Activated CD4-positive, alpha-beta T cell treated with anti-CD3 and anti-CD28 coated beads, Interleukin-2, amount 50 U/mL, for 4 hours (primary cell): ENCODE data around the gene TEX13A.
"Not testable (repeated sequence)": the region's sequence is repeated elsewhere in the genome, so short reads cannot be mapped to it uniquely, and the experiment has no call there.

Experiments
- DNase-seq, 2 experiments: peaks; one replicate each; pipeline ENCODE4 v3.0.0-alpha.2; 2020

TEX13A gene, protein sequence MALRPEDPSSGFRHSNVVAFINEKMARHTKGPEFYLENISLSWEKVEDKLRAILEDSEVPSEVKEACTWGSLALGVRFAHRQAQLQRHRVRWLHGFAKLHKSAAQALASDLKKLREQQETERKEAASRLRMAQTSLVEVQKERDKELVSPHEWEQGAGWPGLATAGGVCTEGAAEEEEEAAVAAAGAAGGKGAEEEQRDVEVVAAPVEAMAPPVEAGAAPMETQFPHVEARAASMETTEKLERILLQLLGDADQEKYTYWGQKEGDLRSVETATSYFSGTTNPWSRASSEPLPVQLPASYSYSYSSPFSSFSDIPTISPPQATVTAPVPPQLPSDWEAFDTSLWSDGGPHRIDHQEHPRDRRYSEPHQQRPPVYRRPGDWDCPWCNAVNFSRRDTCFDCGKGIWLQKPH

DNA sequence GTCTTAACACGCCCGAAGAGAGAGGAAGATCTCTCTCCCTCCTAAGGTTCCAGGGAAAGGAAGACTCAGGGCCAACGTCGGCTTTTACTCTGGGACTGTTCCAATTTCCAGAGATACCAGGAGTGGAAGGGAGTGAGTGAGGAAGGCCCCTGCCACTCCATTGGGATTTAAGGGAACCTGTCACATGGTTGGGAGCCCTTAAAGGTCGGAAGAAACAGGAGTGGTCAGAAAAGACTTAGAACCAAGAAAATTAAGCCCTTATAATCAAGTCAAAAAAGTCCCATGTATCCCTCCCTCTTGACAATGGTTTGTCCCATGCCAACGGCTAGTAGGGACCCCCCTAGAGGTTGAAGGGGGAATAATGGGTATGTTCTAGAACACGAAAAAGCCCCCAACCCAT lies at the start of gene TEX13A:
Gene TEX13A (minus strand): TSS at position 59 of the 400 bp plus-strand sequence. CDS start 297 bp downstream, outside the sequence.
- no peak for DNase-seq

GRCh38 chrX:105269386-105269785 lies 48.9 kb upstream of the TEX13A start:
- DNase-seq = no peak

- no peak for DNase-seq
Measured at GRCh38 chrX:105267167-105267566, 46.7 kb upstream of the TEX13A start.

- DNase-seq = no peak
Measured at GRCh38 chrX:105266456-105266855, 46.0 kb upstream of the TEX13A start.

DNA sequence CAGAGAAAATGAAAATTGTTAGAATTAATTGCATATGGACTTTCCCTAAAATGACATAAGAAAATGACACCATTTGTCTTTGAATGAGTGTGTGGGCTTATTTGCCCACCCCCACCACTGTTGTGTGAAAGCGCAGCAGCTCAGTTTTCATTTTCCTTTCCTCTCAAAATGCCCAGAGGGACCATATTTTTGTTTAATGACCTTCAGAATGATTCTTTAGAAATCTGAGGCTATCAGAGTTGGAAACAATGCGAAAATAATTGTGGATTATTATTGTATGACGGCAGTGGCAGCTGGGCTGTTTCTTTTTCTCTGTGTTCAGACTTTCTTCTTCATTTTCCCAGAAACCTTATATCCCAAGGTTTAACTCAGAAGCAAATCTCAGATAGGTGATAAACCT lies 44.6 kb upstream of the TEX13A start:
- no peak for DNase-seq

DNA sequence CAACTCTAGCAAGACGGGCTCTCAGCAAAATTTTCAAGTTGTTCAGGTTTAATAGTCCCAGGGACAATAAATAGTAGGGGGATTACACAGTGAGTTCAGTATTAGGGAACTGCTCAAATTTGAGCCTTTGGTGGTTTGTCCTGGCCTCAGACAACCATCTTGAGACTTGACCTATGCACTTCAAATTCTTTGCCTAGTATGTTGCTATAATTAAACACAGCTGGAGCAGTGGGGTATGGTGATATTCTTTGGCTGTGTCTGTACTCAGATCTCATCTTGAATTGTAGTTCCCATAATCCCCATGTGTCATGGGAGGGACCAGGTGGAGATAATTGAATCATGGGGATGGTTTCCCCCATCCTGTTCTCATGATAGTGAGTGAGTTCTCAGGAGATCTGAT lies 43.3 kb upstream of the TEX13A start:
- no peak for DNase-seq

DNA sequence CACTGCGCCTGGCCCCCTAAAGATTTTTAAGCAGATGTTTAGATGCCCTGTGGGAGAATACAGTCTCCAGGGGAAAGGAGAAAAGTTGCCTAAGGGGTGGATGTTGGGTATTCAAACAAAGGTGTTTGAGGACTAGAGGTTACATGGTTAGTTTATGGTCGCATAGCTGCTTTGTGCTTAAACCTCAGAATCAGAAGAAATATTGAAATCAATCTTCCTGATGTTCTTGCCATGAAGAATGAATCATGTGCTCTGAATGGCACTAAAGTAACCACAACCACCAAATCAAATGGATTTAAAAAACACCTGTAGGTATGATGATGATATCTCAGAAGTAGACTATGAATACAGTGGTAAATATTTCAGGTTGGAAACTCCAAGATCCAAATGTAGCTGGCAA lies 42.7 kb upstream of the TEX13A start:
- no peak for DNase-seq

DNA sequence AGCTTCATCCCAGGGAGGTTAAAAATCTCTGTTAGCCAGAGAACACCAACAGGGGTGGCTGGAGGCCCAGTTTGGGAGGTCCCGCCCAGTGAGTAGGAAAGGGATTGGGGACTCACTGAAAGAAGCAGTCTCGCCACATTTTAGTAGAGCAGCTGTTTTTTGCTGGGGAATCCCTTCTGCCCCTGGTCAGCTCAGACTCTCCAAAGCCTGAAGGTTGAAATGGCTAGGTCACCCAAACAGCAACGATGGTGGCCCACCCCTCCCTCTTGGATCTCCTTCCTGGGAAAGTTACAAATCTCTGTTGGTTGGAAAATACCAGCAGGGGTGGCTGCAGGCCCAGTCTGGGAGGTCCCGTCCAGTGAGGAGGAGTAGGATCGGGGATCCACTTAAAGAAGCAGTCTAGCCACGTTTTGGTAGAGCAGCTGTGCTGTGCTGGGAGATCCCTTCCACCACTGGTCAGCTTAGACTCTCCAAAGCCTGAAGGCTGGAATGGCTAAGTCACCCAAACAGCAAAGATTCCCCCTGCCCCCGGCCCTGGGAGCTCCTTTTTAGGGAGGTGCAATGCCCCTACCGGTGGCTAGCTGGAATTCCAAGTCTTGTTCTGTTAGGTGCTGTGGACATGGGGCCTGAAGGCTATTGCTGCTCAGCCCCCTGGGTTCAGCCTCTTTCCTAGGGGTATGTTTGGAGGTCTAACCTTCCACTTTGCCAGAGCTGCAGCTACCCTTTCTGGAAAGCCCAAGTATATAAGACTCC lies 40.0 kb upstream of the TEX13A start:
- no peak for DNase-seq

DNA sequence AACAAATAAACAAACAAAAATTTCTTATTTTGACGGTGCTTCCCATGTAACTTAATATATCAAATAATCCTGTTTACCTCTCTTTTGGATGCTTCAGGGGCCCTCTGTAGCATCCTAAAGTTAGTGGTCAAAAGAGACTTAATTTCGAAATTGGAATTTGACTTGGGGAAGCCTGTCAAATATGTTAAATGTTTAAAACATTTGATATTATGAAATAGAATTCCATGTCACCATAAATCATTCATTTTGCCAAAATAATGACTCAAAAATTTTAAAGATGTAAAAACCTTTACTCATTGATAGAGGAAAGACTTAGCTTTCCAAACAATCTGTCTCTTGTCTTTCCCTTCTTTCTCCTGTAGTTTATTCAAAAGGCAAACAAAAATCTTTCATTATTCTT lies 20.6 kb upstream of the TEX13A start:
- DNase-seq = no peak

DNA sequence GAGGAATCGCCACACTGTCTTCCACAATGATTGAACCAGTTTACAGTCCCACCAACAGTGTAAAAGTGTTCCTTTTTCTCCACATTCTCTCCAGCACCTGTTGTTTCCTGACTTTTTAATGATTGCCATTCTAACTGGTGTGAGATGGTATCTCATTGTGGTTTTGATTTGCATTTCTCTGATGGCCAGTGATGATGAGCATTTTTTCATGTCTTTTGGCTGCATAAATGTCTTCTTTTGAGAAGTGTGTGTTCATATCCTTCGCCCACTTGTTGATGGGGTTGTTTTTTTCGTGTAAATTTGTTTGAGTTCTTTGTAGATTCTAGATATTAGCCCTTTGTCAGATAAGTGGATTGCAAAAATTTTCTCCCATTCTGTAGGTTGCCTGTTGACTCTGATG lies 16.9 kb upstream of the TEX13A start:
- not testable (repeated sequence) for DNase-seq

DNA sequence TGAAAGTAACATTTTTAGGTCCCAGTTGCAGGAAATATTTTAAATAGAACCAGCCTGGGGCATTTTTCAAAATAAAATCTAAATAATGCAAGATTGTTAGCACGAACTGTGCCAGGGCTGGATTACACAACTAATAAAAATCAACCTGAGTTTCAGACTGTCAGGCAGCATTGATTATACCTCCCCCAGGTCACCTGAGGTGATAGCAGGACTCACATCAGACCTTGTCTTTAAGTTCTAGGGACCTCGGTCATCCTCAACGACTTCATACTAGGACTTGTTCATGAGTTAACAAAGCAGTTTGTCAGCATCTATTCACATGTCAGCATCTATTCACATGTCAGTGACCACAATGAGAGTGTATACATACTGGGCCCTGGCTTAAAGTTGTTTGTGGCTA lies 8.7 kb upstream of the TEX13A start:
- DNase-seq = no peak

GRCh38 chrX:105228602-105229001 lies 8.1 kb upstream of the TEX13A start:
- no peak for DNase-seq

DNA sequence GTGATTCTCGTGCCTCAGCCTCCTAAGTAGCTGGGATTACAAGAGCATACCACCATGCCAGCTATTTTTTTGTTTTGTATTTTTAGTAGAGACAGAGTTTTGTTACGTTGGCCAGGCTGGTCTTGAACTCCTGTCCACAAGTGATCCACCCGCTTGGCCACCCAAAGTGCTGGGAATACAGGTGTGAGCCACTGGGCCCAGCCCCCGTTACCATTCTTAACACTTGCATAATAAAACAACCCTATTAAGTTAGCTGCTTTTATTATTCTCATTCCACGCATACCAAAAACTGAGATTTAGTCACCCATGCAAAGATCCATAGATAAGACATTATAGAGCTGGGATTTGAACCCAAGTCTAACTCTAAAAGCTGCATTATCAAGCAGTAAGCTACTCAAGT lies 6.0 kb upstream of the TEX13A start:
- no peak for DNase-seq

- no peak for DNase-seq
Measured at GRCh38 chrX:105221374-105221773, 880 bp upstream of the TEX13A start.

DNA sequence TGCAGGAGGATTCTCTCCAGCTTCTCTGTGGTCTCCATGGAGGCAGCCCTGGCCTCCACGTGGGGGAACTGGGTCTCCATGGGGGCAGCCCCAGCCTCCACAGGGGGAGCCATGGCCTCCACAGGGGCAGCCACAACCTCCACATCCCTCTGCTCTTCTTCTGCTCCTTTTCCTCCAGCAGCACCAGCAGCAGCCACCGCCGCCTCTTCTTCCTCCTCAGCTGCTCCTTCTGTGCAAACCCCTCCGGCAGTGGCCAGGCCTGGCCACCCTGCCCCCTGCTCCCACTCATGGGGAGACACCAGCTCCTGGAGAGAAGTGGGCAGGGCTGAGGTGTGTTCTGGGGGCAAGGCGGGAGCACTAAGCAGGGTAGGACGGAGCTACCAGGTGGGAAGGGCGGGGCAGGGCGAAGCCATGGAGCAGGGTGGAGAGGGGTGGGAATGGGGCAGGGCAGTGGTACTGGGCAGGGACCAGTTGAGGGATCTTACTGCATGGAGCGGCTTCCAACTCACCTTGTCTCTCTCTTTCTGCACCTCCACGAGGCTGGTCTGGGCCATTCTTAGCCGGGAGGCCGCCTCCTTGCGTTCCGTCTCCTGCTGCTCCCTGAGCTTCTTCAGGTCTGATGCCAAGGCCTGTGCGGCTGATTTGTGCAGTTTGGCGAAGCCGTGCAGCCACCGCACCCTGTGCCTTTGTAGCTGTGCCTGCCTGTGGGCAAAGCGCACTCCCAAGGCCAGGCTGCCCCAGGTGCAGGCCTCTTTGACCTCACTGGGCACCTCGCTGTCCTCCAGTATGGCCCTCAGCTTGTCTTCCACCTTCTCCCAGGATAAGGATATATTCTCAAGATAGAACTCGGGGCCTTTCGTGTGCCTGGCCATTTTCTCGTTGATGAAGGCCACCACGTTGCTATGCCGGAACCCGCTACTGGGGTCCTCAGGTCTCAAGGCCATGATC lies 766 bp downstream of the TEX13A start:
- DNase-seq = no peak

DNA sequence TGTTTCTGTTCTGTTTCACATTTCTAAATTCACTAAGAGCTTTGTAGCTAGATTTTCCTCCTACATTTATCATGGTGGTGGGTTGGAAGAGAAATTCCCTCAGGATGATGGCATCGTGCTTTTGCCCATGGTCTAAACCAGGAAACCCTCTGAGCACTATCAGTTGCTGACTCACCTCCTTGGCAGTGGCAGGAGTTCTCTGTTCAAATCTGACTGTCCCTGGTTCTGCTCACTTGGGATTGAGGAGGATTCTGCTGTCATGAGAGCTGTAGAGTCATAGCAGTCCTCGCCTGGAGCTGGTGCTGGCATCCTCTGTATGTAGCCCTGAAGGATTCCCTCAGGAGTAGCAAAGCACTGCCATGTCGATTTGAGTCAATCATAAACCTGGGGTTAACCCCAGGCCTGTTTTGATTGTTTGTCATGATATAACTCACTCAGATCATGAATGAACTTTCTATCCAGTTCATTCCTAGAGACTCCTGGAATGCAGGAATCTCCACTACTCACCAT lies 9.4 kb downstream of the TEX13A start:
- DNase-seq = no peak

GRCh38 chrX:105210258-105210657 lies 10.2 kb downstream of the TEX13A start:
- DNase-seq = no peak

- no peak for DNase-seq
Measured at GRCh38 chrX:105209406-105209805, 11.1 kb downstream of the TEX13A start.

- DNase-seq = no peak
Measured at GRCh38 chrX:105191878-105192277, 28.6 kb downstream of the TEX13A start.

GRCh38 chrX:105190252-105190853 lies 30.1 kb downstream of the TEX13A start:
- no peak for DNase-seq

DNA sequence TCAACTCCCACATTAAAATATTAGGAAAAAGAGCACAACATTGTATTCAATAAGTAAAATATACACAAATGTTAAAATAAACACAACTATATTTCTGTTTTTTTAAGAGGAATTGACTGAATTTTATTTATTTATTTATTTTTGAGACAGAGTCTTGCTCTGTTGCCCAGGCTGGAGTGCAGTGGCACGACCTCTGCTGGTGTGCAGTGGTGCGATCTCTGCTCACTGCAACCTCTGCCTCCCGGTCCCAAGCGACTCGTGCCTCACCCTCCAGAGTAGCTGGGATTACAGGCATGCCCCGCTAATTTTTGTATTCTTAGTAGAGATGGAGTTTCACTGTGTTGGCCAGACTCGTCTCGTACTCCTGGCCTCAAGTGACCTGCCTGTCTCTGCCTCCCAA lies 31.4 kb downstream of the TEX13A start:
- no peak for DNase-seq

DNA sequence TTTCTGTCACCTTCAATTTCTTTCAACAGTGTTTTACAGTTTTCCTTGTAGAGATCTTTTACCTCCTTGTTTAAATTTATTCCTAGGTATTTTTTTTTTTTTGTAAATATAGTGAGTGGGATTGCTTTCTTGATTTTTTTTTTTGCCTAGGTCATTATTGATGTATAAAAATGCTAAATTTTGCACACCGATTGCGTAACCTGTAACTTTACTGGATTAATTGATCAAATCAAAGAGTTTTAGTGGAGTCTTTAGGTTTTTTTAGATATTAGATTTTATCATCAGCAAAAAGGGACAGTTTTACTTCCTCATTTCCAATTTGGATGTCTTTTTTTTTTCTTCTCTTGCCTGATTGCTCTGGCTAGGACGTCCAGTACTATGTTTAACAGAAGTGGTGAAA lies 40.9 kb downstream of the TEX13A start:
- DNase-seq = no peak

GRCh38 chrX:105173071-105173470 lies 47.4 kb downstream of the TEX13A start:
- DNase-seq = no peak
